K562 (cell line): ENCODE measurements around the gene XPC. TPM values are rescaled to one million over a fixed set of nuclear protein-coding genes. Genes with fewer than 3 reads are reported as not detected.
A peak's percentile ranks its signal among the peaks of the same experiment; 100 is the strongest.

Experiments used
- CHD2 ChIP-seq: IDR thresholded peaks from 2 replicates; pipeline ENCODE4 v1.6.1; 2011; ENCODE audit warnings: low read depth, low read length
- ETS2 ChIP-seq: IDR thresholded peaks from 2 replicates; pipeline ENCODE4 v1.6.1; 2016; ENCODE audit warnings: borderline replicate concordance, missing genetic modification characterization, mild to moderate bottlenecking, moderate library complexity, missing compliant biosample characterization; ENCODE audit not compliant: poor library complexity, severe bottlenecking
- ILF3 ChIP-seq: fragments of 450-650 bp; IDR thresholded peaks from 2 replicates; pipeline ENCODE4 v1.6.1; 2018; ENCODE audit warnings: antibody characterized with exemption, mild to moderate bottlenecking, moderate library complexity, borderline replicate concordance
- KDM4B ChIP-seq, 2 experiments: fragments of 450-650 bp in 1 of 2; sonication (generic) in 1 of 2; IDR thresholded peaks; 2 replicates each; pipeline ENCODE4 v1.6.1; 2016 to 2017; ENCODE audit warnings: borderline replicate concordance in 2 of 2, antibody characterized with exemption in 1 of 2, low read depth in 1 of 2, mild to moderate bottlenecking in 1 of 2
- KHSRP ChIP-seq: fragments of 450-650 bp; IDR thresholded peaks from 2 replicates; pipeline ENCODE4 v1.6.1; 2017
- PHF20 ChIP-seq: fragments of 450-650 bp; IDR thresholded peaks from 2 replicates; pipeline ENCODE4 v1.6.1; 2018; ENCODE audit not compliant: partially characterized antibody
- SRSF9 ChIP-seq: fragments of 200-400 bp; formaldehyde crosslinking; IDR thresholded peaks from 2 replicates; pipeline ENCODE4 v1.6.1; 2017; ENCODE audit warnings: low read depth, low read length, borderline replicate concordance
- TBL1XR1 ChIP-seq, 2 experiments: IDR thresholded peaks; 2 replicates each; pipeline ENCODE4 v1.6.1; 2012; ENCODE audit warnings: improper control_type of control experiment in 2 of 2, low read length in 2 of 2, mild to moderate bottlenecking in 1 of 2
- ZBTB7A ChIP-seq: IDR thresholded peaks from 2 replicates; pipeline ENCODE4 v1.6.1; 2011; ENCODE audit warnings: low read depth, mild to moderate bottlenecking, low read length, moderate library complexity, borderline replicate concordance; ENCODE audit not compliant: control insufficient read depth
- ZNF175 ChIP-seq: fragments of 200-800 bp; sonication (Bioruptor generic); IDR thresholded peaks from 2 replicates; pipeline ENCODE4 v1.6.1; 2016; ENCODE audit warnings: low read depth, mild to moderate bottlenecking, missing genetic modification characterization, missing compliant biosample characterization
- polyA plus RNA-seq, 8 experiments: library from polyadenylated mRNA; depleted of rRNA in 4 of 8; stranded (reverse) in 5 of 8; unstranded in 3 of 8; fragments of >200 nt; fragmentation: Nextera tagmentation in 2 of 8; fragmentation: Illumina TruSeq in 1 of 8; extraction: Ambion mirVana in 2 of 8; extraction: Trizol in 1 of 8; gene quantifications; 2 replicates each; pipeline versions ENCODE4 v1.2.1 to v1.2.3, GENCODE V29; 2011 to 2014; ENCODE audit warnings: inconsistent platforms in 1 of 8, missing spikeins in 1 of 8
- total RNA-seq, 7 experiments: library from RNA; depleted of rRNA in 6 of 7; stranded (reverse); fragments of >200 nt in 6 of 7; fragmentation: Illumina TruSeq in 2 of 7; extraction: Trizol in 2 of 7; gene quantifications; 2 replicates each; pipeline versions ENCODE4 v1.2.1 to v1.2.3, GENCODE V29; 2011 to 2021; ENCODE audit warnings: low replicate concordance in 1 of 7
- TF ChIP-seq, protein P1 (sequence below): fragments of 250-450 bp; sonication (Bioruptor Pico); IDR thresholded peaks from 2 replicates; pipeline ENCODE4 v1.4.0; 2020
- TF ChIP-seq, protein P2 (sequence below): fragments of 450-650 bp; IDR thresholded peaks from 2 replicates; pipeline ENCODE4 v1.7.0; 2016; ENCODE audit warnings: borderline replicate concordance
- TF ChIP-seq, protein P3 (sequence below): IDR thresholded peaks from 3 replicates; pipeline ENCODE4 v1.6.1; 2011; ENCODE audit warnings: borderline replicate concordance, mild to moderate bottlenecking; ENCODE audit not compliant: insufficient read length, insufficient read depth
- TF ChIP-seq, protein P4 (sequence below): fragments of 450-650 bp; IDR thresholded peaks from 2 replicates; pipeline ENCODE4 v1.6.1; 2017; ENCODE audit warnings: antibody characterized with exemption, mild to moderate bottlenecking

Gene XPC
- total and polyA plus RNA-seq, 9 of the 15 experiments (the other 6 are each of a cell fraction or from before 2014, with no cell fraction given), result 3.8 to 54.7 (median 41.3) TPM

DNA sequence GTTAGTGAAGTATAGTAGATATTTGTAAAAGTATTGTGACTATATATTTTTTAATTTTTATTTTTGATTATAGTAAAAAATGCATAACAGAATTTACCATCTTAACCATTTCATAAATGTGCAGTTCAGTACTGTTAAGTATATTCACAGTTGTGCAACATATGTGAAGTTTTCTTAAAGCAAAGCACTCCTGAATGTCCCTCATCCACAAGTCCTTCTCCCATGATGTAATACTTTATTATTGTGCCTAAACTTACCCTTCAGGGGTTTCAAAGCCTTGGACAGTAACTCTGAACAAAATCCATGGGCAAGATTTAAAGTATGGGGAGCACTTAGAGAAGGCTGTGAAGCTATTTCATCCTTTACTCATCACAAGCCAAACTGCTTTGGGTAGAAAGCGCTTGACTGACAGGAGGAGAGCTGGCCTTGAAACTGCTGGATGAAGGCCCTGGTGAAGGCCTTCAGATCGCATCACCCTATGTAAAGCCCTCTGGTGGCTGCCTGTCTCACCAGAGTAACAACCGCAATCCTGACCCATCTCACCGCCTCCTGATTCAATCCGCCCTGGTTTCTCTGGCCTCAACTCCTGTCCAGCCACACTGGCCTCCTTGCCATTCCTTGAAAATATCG lies 28.3 kb upstream of the XPC start (continued):
- TF ChIP-seq, protein P1, sequence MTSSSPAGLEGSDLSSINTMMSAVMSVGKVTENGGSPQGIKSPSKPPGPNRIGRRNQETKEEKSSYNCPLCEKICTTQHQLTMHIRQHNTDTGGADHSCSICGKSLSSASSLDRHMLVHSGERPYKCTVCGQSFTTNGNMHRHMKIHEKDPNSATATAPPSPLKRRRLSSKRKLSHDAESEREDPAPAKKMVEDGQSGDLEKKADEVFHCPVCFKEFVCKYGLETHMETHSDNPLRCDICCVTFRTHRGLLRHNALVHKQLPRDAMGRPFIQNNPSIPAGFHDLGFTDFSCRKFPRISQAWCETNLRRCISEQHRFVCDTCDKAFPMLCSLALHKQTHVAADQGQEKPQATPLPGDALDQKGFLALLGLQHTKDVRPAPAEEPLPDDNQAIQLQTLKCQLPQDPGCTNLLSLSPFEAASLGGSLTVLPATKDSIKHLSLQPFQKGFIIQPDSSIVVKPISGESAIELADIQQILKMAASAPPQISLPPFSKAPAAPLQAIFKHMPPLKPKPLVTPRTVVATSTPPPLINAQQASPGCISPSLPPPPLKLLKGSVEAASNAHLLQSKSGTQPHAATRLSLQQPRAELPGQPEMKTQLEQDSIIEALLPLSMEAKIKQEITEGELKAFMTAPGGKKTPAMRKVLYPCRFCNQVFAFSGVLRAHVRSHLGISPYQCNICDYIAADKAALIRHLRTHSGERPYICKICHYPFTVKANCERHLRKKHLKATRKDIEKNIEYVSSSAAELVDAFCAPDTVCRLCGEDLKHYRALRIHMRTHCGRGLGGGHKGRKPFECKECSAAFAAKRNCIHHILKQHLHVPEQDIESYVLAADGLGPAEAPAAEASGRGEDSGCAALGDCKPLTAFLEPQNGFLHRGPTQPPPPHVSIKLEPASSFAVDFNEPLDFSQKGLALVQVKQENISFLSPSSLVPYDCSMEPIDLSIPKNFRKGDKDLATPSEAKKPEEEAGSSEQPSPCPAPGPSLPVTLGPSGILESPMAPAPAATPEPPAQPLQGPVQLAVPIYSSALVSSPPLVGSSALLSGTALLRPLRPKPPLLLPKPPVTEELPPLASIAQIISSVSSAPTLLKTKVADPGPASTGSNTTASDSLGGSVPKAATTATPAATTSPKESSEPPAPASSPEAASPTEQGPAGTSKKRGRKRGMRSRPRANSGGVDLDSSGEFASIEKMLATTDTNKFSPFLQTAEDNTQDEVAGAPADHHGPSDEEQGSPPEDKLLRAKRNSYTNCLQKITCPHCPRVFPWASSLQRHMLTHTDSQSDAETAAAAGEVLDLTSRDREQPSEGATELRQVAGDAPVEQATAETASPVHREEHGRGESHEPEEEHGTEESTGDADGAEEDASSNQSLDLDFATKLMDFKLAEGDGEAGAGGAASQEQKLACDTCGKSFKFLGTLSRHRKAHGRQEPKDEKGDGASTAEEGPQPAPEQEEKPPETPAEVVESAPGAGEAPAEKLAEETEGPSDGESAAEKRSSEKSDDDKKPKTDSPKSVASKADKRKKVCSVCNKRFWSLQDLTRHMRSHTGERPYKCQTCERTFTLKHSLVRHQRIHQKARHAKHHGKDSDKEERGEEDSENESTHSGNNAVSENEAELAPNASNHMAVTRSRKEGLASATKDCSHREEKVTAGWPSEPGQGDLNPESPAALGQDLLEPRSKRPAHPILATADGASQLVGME (CRISPR knock-in tag), result peak; percentile 85
- TF ChIP-seq, protein P2, sequence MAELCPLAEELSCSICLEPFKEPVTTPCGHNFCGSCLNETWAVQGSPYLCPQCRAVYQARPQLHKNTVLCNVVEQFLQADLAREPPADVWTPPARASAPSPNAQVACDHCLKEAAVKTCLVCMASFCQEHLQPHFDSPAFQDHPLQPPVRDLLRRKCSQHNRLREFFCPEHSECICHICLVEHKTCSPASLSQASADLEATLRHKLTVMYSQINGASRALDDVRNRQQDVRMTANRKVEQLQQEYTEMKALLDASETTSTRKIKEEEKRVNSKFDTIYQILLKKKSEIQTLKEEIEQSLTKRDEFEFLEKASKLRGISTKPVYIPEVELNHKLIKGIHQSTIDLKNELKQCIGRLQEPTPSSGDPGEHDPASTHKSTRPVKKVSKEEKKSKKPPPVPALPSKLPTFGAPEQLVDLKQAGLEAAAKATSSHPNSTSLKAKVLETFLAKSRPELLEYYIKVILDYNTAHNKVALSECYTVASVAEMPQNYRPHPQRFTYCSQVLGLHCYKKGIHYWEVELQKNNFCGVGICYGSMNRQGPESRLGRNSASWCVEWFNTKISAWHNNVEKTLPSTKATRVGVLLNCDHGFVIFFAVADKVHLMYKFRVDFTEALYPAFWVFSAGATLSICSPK, result no peak
- TF ChIP-seq TBL1XR1 (IDR thresholded peaks at IDR 0.05; ENCODE audit: low read length in 2 of 2) (no peak), ETS2 (tag) (no peak), KDM4B (IDR thresholded peaks at IDR 0.05; ENCODE audit: borderline replicate concordance in 2 of 2, low read depth in 1 of 2) (no peak), SRSF9 (no peak), CHD2 (no peak), ILF3 (no peak), ZBTB7A (no peak), ZNF175 (CRISPR knock-in tag) (no peak), PHF20 (no peak), KHSRP (no peak)
- TF ChIP-seq, protein P3, sequence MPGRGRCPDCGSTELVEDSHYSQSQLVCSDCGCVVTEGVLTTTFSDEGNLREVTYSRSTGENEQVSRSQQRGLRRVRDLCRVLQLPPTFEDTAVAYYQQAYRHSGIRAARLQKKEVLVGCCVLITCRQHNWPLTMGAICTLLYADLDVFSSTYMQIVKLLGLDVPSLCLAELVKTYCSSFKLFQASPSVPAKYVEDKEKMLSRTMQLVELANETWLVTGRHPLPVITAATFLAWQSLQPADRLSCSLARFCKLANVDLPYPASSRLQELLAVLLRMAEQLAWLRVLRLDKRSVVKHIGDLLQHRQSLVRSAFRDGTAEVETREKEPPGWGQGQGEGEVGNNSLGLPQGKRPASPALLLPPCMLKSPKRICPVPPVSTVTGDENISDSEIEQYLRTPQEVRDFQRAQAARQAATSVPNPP, result no peak
- TF ChIP-seq, protein P4, sequence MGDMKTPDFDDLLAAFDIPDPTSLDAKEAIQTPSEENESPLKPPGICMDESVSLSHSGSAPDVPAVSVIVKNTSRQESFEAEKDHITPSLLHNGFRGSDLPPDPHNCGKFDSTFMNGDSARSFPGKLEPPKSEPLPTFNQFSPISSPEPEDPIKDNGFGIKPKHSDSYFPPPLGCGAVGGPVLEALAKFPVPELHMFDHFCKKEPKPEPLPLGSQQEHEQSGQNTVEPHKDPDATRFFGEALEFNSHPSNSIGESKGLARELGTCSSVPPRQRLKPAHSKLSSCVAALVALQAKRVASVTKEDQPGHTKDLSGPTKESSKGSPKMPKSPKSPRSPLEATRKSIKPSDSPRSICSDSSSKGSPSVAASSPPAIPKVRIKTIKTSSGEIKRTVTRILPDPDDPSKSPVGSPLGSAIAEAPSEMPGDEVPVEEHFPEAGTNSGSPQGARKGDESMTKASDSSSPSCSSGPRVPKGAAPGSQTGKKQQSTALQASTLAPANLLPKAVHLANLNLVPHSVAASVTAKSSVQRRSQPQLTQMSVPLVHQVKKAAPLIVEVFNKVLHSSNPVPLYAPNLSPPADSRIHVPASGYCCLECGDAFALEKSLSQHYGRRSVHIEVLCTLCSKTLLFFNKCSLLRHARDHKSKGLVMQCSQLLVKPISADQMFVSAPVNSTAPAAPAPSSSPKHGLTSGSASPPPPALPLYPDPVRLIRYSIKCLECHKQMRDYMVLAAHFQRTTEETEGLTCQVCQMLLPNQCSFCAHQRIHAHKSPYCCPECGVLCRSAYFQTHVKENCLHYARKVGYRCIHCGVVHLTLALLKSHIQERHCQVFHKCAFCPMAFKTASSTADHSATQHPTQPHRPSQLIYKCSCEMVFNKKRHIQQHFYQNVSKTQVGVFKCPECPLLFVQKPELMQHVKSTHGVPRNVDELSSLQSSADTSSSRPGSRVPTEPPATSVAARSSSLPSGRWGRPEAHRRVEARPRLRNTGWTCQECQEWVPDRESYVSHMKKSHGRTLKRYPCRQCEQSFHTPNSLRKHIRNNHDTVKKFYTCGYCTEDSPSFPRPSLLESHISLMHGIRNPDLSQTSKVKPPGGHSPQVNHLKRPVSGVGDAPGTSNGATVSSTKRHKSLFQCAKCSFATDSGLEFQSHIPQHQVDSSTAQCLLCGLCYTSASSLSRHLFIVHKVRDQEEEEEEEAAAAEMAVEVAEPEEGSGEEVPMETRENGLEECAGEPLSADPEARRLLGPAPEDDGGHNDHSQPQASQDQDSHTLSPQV, result peak; percentile 42
